ENCODE results near the gene ARFIP1. TPM values are rescaled to one million over a fixed set of nuclear protein-coding genes. Genes with fewer than 3 reads are reported as not detected.

Gene ARFIP1
- total RNA-seq, 4 donors from 2014 or later, result 8.4 to 11.9 (median 9.7) TPM

GRCh38 chr4:152780267-152780778, 569 bp downstream of the ARFIP1 start:
- Histone ChIP-seq H3K27me3 (no peaks in the 10 kb centered on the region), H3K9me3 (no peaks in the 10 kb centered on the region), H3K4me1 (peaks cover 28 to 38% of the 10 kb centered on the region in 2 donors), H3K4me3 (peak overlapping the region; percentile 80 to 90 (median 90)), H3K36me3 (no peaks in the 10 kb centered on the region), H3K27ac (peak overlapping the region; percentile 84 to 95 (median 90))
- no peak for TF ChIP-seq CTCF (IDR thresholded peaks at IDR 0.05 in 4 of 5, conservative IDR thresholded peaks at IDR 0.05 in 1 of 5)
- no peak for TF ChIP-seq POLR2A (IDR thresholded peaks at IDR 0.05)
- in situ Hi-C loops (cut with MboI; ENCODE audit: low sequenced_read_pairs in 4 of 4) (loop anchor here in 2 of 4 donors (10.0 to 25.0 kb wide), 2 partner anchors 1686 to 1693 kb away; partner anchors contain the start of gene RPS3A (in 2 of the 2)), intact Hi-C loops (cut with DNase I; ENCODE audit: low total_unique reads) (loop anchor here (5.0 to 10.0 kb wide), 4 partner anchors 72 to 1766 kb away; partner anchors contain the start of genes GATB, LRBA and RPS3A)
- no peak for DNase-seq
- ATAC-seq, result peak; percentile 7 to 49

GRCh38 chr4:152784490-152785350, 5.0 kb downstream of the ARFIP1 start:
- H3K36me3 ChIP-seq, result no peaks in the 10 kb centered on the region
- no peaks in the 10 kb centered on the region for H3K27me3 ChIP-seq
- ATAC-seq (no peak), DNase-seq (no peak)
- H3K9me3 ChIP-seq, result no peaks in the 10 kb centered on the region
- H3K4me1 ChIP-seq, result peaks cover 29 to 39% of the 10 kb centered on the region in 2 donors
- H3K27ac ChIP-seq, result no peak overlapping the region
- in situ Hi-C loops (cut with MboI; ENCODE audit: low sequenced_read_pairs in 4 of 4) (loop anchor here in 2 of 4 donors (10.0 to 25.0 kb wide), 2 partner anchors 1690 to 1697 kb away; partner anchors contain the start of gene RPS3A (in 2 of the 2)), intact Hi-C loops (cut with DNase I; ENCODE audit: low total_unique reads) (loop anchor here (5.0 to 10.0 kb wide), 4 partner anchors 68 to 1770 kb away; partner anchors contain the start of genes GATB, LRBA and RPS3A)
- H3K4me3 ChIP-seq, result no peak overlapping the region
- TF ChIP-seq POLR2A (IDR thresholded peaks at IDR 0.05) (no peak), CTCF (IDR thresholded peaks at IDR 0.05 in 4 of 5, conservative IDR thresholded peaks at IDR 0.05 in 1 of 5) (no peak)

DNA sequence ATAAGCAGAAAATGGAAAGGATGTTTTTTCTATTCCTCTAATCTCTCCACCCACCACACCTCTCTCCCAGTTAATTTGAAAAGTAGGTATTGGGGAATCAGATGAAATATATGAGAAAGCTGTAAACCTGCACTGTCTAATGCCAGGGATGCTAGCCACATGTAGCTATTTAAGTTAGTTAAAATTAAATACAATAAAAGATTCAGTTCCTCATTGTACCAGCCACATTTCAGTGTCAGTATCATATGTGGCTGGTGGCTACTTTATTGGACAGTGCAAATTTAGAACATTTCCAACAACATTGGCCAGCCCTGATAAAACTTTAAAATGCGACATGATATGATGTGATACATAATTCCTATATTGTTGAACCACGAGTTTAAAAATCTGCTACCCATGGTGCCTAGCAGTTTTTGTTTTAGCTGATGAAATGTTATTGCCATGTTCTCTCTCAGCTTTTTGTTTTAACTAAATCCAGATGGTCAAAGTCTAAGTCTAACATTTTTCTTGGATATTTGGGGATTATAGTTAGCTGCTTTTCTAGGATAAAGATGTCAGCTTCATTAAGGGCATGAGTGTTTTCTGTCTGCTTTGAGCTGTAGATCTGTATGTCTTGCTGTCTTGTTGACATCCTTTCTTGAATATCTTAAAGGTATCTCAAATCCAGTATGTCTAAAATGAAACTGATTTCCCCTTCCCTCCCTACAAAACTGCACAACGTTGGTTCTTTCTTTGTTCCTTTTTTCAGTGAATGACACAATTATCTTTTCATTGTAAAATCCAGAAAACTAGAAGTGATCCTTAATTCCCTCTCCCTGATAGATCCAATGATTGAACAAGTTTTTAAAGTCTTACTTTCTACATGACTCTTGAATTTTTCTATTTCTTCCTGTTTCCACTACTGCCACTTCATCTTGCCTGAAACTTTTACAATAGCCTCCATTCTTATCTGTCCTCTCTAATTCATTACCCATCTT, 6.2 kb downstream of the ARFIP1 start:
- H3K9me3 ChIP-seq, result no peaks in the 10 kb centered on the region
- intact Hi-C loops (cut with DNase I; ENCODE audit: low total_unique reads), result loop anchor here (10.0 kb wide), 1 partner anchor 1771 kb away; the partner anchor contains the start of gene LRBA
- DNase-seq (no peak), ATAC-seq (no peak)
- in situ Hi-C loops (cut with MboI; ENCODE audit: low sequenced_read_pairs in 4 of 4), result loop anchor here in 2 of 4 donors (10.0 to 25.0 kb wide), 2 partner anchors 1691 to 1699 kb away; partner anchors contain the start of gene RPS3A (in 2 of the 2)
- peaks cover 32 to 37% of the 10 kb centered on the region in 2 donors for H3K4me1 ChIP-seq
- H3K27me3 ChIP-seq, result no peaks in the 10 kb centered on the region
- no peaks in the 10 kb centered on the region for H3K36me3 ChIP-seq
- TF ChIP-seq CTCF (IDR thresholded peaks at IDR 0.05 in 4 of 5, conservative IDR thresholded peaks at IDR 0.05 in 1 of 5) (no peak), POLR2A (IDR thresholded peaks at IDR 0.05) (no peak)
- no peak overlapping the region for H3K27ac ChIP-seq
- H3K4me3 ChIP-seq, result no peak overlapping the region

DNA sequence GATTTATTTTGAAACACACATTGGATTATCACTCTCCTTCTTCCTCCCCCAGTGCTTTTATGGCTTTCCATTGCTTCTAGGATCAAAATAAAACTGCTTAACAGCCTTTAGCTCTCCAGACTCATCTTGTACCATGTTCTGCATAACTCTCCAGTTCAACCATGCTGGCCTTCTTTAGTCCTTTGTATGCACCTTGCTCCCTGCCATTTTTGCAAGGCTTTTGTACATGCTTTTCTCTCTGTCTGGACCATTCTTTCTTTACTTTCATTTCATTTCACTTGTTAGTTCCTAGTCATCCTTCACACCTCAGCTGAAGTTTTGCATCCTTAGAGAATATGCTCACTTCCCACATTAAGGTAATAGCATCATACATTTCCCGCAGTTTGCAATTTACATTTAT, 6.9 kb downstream of the ARFIP1 start:
- DNase-seq (no peak), ATAC-seq (no peak)
- Histone ChIP-seq H3K9me3 (no peaks in the 10 kb centered on the region), H3K27me3 (no peaks in the 10 kb centered on the region), H3K27ac (no peak overlapping the region), H3K4me3 (no peak overlapping the region), H3K4me1 (peaks cover 31 to 35% of the 10 kb centered on the region in 2 donors), H3K36me3 (no peaks in the 10 kb centered on the region)
- intact Hi-C loops (cut with DNase I; ENCODE audit: low total_unique reads) (loop anchor here (10.0 kb wide), 1 partner anchor 1772 kb away; the partner anchor contains the start of gene LRBA), in situ Hi-C loops (cut with MboI; ENCODE audit: low sequenced_read_pairs in 4 of 4) (loop anchor here in 2 of 4 donors (10.0 to 25.0 kb wide), 2 partner anchors 1692 to 1699 kb away; partner anchors contain the start of gene RPS3A (in 2 of the 2))
- TF ChIP-seq CTCF (IDR thresholded peaks at IDR 0.05 in 4 of 5, conservative IDR thresholded peaks at IDR 0.05 in 1 of 5) (no peak), POLR2A (IDR thresholded peaks at IDR 0.05) (no peak)

Data from gastrocnemius medialis (tissue), 4 donors.